ENCODE measurements around the gene OPN1SW.

OPN1SW gene

GRCh38 chr7:128775744-128776474 is at the start of gene OPN1SW:
OPN1SW (minus strand) TSS chr7:128775794; CDS start chr7:128775781, 13 bp downstream.
- TF ChIP-seq CTCF (IDR thresholded peaks at IDR 0.05; ENCODE audit: extremely low read depth, insufficient read depth, missing control alignments) = no peak

GRCh38 chr7:128821724-128822123 is 46.1 kb upstream of the OPN1SW start:
- in situ Hi-C loops (cut with MboI; ENCODE audit: low pct_unique_long_range_greater_than_20kb, low sequenced_read_pairs, unreplicated experiment) = no loop called here
- no peak for DNase-seq (ENCODE audit: low spot score)
- no peak for TF ChIP-seq CTCF (IDR thresholded peaks at IDR 0.05; ENCODE audit: extremely low read depth, insufficient read depth, missing control alignments)

More at GRCh38 chr7:128775744-128776474, at the start of gene OPN1SW:
- in situ Hi-C loops (cut with MboI; ENCODE audit: low pct_unique_long_range_greater_than_20kb, low sequenced_read_pairs, unreplicated experiment) = no loop called here
- DNase-seq (ENCODE audit: low spot score) = no peak

- in situ Hi-C loops (cut with MboI; ENCODE audit: low pct_unique_long_range_greater_than_20kb, low sequenced_read_pairs, unreplicated experiment) = no loop called here
- TF ChIP-seq CTCF (IDR thresholded peaks at IDR 0.05; ENCODE audit: extremely low read depth, insufficient read depth, missing control alignments) = no peak
- DNase-seq (ENCODE audit: low spot score) = no peak
Observed at GRCh38 chr7:128818694-128819093, 43.1 kb upstream of the OPN1SW start.

GRCh38 chr7:128815289-128815942 is 39.8 kb upstream of the OPN1SW start:
- in situ Hi-C loops (cut with MboI; ENCODE audit: low pct_unique_long_range_greater_than_20kb, low sequenced_read_pairs, unreplicated experiment) = no loop called here
- no peak for DNase-seq (ENCODE audit: low spot score)
- no peak for TF ChIP-seq CTCF (IDR thresholded peaks at IDR 0.05; ENCODE audit: extremely low read depth, insufficient read depth, missing control alignments)

- TF ChIP-seq CTCF (IDR thresholded peaks at IDR 0.05; ENCODE audit: extremely low read depth, insufficient read depth, missing control alignments) = no peak
- DNase-seq (ENCODE audit: low spot score) = no peak
- in situ Hi-C loops (cut with MboI; ENCODE audit: low pct_unique_long_range_greater_than_20kb, low sequenced_read_pairs, unreplicated experiment) = no loop called here
Observed at GRCh38 chr7:128814499-128814898, 38.9 kb upstream of the OPN1SW start.

GRCh38 chr7:128812514-128813168 is 37.0 kb upstream of the OPN1SW start:
- DNase-seq (ENCODE audit: low spot score) = no peak
- no peak for TF ChIP-seq CTCF (IDR thresholded peaks at IDR 0.05; ENCODE audit: extremely low read depth, insufficient read depth, missing control alignments)
- in situ Hi-C loops (cut with MboI; ENCODE audit: low pct_unique_long_range_greater_than_20kb, low sequenced_read_pairs, unreplicated experiment) = no loop called here

All from GM13977 (cell line).